ENCODE data around the gene CSNK2A3. TPM values are rescaled to one million over a fixed set of nuclear protein-coding genes. Genes with fewer than 3 reads are reported as not detected.

Gene CSNK2A3
- total RNA-seq, 1 experiment from 2014 or later: 2.3 TPM

GRCh38 chr11:11379661-11380060 is 26.6 kb upstream of the CSNK2A3 start:
- no TSS peak for BruUV-seq (replicated peaks)
- TF ChIP-seq EZH2 (IDR thresholded peaks at IDR 0.05; ENCODE audit: low read length, unreplicated experiment) (no peak), CTCF (conservative IDR thresholded peaks at IDR 0.05; ENCODE audit: low read depth, low read length) (no peak), EZH2phosphoT487 (IDR thresholded peaks at IDR 0.05; ENCODE audit: borderline replicate concordance, low read length) (no peak)
- intact Hi-C loops (cut with micrococcal nuclease): no loop called here

GRCh38 chr11:11378184-11378940 is 25.3 kb upstream of the CSNK2A3 start:
- no peaks in the 10 kb centered on the region for H3K9me2 ChIP-seq (replicated peaks; ENCODE audit: low read length)
- DNase-seq: no peak

More at GRCh38 chr11:11379661-11380060, 26.6 kb upstream of the CSNK2A3 start:
- no peak overlapping the region for H3K4me2 ChIP-seq (ENCODE audit: low read length)
- ATAC-seq: no peak
- H3K9ac ChIP-seq (ENCODE audit: low read length): no peak overlapping the region
- DNase-seq: no peak
- H2AFZ ChIP-seq (ENCODE audit: low read length): no peak overlapping the region
- no peaks in the 10 kb centered on the region for H4K20me1 ChIP-seq (ENCODE audit: low read length)
- no peak overlapping the region for H3K4me3 ChIP-seq (ENCODE audit: low read length)
- ChIA-PET CTCF (no interaction called here), POLR2A (ENCODE audit: unreplicated experiment) (no interaction called here)
- H3K27me3 ChIP-seq (ENCODE audit: low read length): no peaks in the 10 kb centered on the region
- H3K9me3 ChIP-seq (ENCODE audit: low read length): no peaks in the 10 kb centered on the region
- H3F3A ChIP-seq (ENCODE audit: low read length, unreplicated experiment): no peaks in the 10 kb centered on the region
- H3K36me3 ChIP-seq (ENCODE audit: low read depth, low read length): no peaks in the 10 kb centered on the region
- H3K27ac ChIP-seq (ENCODE audit: low read length): no peak overlapping the region
- no peaks in the 10 kb centered on the region for H3K9me2 ChIP-seq (replicated peaks; ENCODE audit: low read length)
- H3K4me1 ChIP-seq (ENCODE audit: insufficient read depth, low read length): no peaks in the 10 kb centered on the region
- H3K79me2 ChIP-seq (ENCODE audit: low read length): no peaks in the 10 kb centered on the region

More at GRCh38 chr11:11378184-11378940, 25.3 kb upstream of the CSNK2A3 start:
- POLR2A ChIA-PET (ENCODE audit: unreplicated experiment): no interaction called here
- TF ChIP-seq EZH2 (IDR thresholded peaks at IDR 0.05; ENCODE audit: low read length, unreplicated experiment): no peak
- no peak for TF ChIP-seq CTCF (conservative IDR thresholded peaks at IDR 0.05; ENCODE audit: low read depth, low read length)
- no peak for TF ChIP-seq EZH2phosphoT487 (IDR thresholded peaks at IDR 0.05; ENCODE audit: borderline replicate concordance, low read length)
- no peak overlapping the region for H3K9ac ChIP-seq (ENCODE audit: low read length)
- H3K27me3 ChIP-seq (ENCODE audit: low read length): no peaks in the 10 kb centered on the region
- H3K9me3 ChIP-seq (ENCODE audit: low read length): no peaks in the 10 kb centered on the region
- no peaks in the 10 kb centered on the region for H3K79me2 ChIP-seq (ENCODE audit: low read length)
- H2AFZ ChIP-seq (ENCODE audit: low read length): no peak overlapping the region
- no peaks in the 10 kb centered on the region for H4K20me1 ChIP-seq (ENCODE audit: low read length)
- BruUV-seq (replicated peaks): no TSS peak
- H3K36me3 ChIP-seq (ENCODE audit: low read depth, low read length): no peaks in the 10 kb centered on the region
- intact Hi-C loops (cut with micrococcal nuclease): no loop called here
- H3K4me1 ChIP-seq (ENCODE audit: insufficient read depth, low read length): no peaks in the 10 kb centered on the region
- no peak for ATAC-seq
- CTCF ChIA-PET: no interaction called here
- H3K4me3 ChIP-seq (ENCODE audit: low read length): no peak overlapping the region
- no peak overlapping the region for H3K27ac ChIP-seq (ENCODE audit: low read length)
- H3F3A ChIP-seq (ENCODE audit: low read length, unreplicated experiment): no peaks in the 10 kb centered on the region
- no peak overlapping the region for H3K4me2 ChIP-seq (ENCODE audit: low read length)
